EL (cell line): ENCODE results near the gene ERG.

Experiments
- DNase-seq: peaks from one replicate; pipeline ENCODE4 v3.0.0-alpha.2; 2016

The ERG gene

GRCh38 chr21:38355353-38355752 is 142.9 kb downstream of the ERG start:
- no peak for DNase-seq

- DNase-seq = no peak
These were observed 143.5 kb downstream of the ERG start for GRCh38 chr21:38354746-38355145.

GRCh38 chr21:38354231-38354630 is 144.0 kb downstream of the ERG start:
- no peak for DNase-seq

- DNase-seq = peak; percentile 74
These were observed 145.6 kb downstream of the ERG start for GRCh38 chr21:38352536-38353219.

GRCh38 chr21:38351961-38352521 is 146.2 kb downstream of the ERG start:
- peak; percentile 82 for DNase-seq

GRCh38 chr21:38351176-38351959 is 146.9 kb downstream of the ERG start:
- DNase-seq = no peak

- no peak for DNase-seq
These were observed 147.6 kb downstream of the ERG start for GRCh38 chr21:38350684-38351083.

GRCh38 chr21:38349977-38350376 is 148.3 kb downstream of the ERG start:
- DNase-seq = no peak

GRCh38 chr21:38349111-38349746 is 149.0 kb downstream of the ERG start:
- DNase-seq = no peak

GRCh38 chr21:38346286-38346685 is 152.0 kb downstream of the ERG start:
- no peak for DNase-seq

GRCh38 chr21:38343691-38344090 is 154.6 kb downstream of the ERG start:
- peak; percentile 21 for DNase-seq

GRCh38 chr21:38342739-38343138 is 155.5 kb downstream of the ERG start:
- no peak for DNase-seq

GRCh38 chr21:38341546-38342012 is 156.7 kb downstream of the ERG start:
- DNase-seq = no peak

GRCh38 chr21:38340131-38340530 is 158.1 kb downstream of the ERG start:
- DNase-seq = no peak

- no peak for DNase-seq
These were observed 160.5 kb downstream of the ERG start for GRCh38 chr21:38337793-38338192.

GRCh38 chr21:38334866-38335265 is 163.4 kb downstream of the ERG start:
- DNase-seq = no peak

GRCh38 chr21:38333301-38334272 is 164.7 kb downstream of the ERG start:
- DNase-seq = peak; percentile 21

- DNase-seq = peak; percentile 23
These were observed 167.6 kb downstream of the ERG start for GRCh38 chr21:38330666-38331065.
